ENCODE measurements around the gene CLCA4. TPM values are rescaled to one million over a fixed set of nuclear protein-coding genes. Genes with fewer than 3 reads are reported as not detected.
"Not testable (repeated sequence)": the region's sequence is repeated elsewhere in the genome, so short reads cannot be mapped to it uniquely, and the experiment has no call there.

The CLCA4 gene
- total and polyA plus RNA-seq, 8 donors, result 0.05 to 0.36 (median 0.23) TPM; not detected in 5

DNA sequence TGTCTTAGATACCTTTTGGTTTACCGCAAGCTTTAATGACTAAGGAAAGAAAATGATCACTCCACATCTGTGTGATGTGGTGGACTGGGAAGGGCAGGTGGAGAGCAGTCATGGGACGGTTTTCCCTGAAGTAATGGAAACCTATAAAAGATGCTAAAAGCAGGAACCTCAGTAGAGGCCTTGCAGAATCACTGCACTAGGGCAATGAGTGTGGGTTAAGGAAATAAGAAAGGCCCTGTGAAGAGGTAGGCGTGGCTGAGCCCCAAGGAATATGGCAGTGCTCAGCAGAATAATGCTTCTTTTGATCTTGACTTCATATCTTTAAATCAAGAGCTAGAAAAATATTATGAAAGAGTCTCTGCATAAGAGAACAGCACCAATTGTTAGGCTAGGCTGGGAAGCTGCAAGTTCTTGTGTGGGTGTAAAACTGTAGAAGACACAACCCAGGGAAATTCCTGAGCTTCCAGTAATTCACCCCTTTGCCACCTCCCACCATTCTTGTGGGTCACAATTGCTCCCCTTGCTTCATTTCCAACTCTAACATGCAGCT lies 49.9 kb downstream of the CLCA4 start:
- Histone ChIP-seq H3K36me3 (no peaks in the 10 kb centered on the region), H3K27me3 (no peaks in the 10 kb centered on the region), H3K9me3 (peaks cover 0 to 26% of the 10 kb centered on the region in 2 donors), H3K4me1 (no peaks in the 10 kb centered on the region), H3K4me3 (no peak overlapping the region), H3K27ac (no peak overlapping the region)
- DNase-seq (no peak), ATAC-seq (no peak)
- intact Hi-C loops (cut with DNase I), result no loop called here
- TF ChIP-seq, protein P1, sequence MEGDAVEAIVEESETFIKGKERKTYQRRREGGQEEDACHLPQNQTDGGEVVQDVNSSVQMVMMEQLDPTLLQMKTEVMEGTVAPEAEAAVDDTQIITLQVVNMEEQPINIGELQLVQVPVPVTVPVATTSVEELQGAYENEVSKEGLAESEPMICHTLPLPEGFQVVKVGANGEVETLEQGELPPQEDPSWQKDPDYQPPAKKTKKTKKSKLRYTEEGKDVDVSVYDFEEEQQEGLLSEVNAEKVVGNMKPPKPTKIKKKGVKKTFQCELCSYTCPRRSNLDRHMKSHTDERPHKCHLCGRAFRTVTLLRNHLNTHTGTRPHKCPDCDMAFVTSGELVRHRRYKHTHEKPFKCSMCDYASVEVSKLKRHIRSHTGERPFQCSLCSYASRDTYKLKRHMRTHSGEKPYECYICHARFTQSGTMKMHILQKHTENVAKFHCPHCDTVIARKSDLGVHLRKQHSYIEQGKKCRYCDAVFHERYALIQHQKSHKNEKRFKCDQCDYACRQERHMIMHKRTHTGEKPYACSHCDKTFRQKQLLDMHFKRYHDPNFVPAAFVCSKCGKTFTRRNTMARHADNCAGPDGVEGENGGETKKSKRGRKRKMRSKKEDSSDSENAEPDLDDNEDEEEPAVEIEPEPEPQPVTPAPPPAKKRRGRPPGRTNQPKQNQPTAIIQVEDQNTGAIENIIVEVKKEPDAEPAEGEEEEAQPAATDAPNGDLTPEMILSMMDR (IDR thresholded peaks at IDR 0.05), result no peak

DNA sequence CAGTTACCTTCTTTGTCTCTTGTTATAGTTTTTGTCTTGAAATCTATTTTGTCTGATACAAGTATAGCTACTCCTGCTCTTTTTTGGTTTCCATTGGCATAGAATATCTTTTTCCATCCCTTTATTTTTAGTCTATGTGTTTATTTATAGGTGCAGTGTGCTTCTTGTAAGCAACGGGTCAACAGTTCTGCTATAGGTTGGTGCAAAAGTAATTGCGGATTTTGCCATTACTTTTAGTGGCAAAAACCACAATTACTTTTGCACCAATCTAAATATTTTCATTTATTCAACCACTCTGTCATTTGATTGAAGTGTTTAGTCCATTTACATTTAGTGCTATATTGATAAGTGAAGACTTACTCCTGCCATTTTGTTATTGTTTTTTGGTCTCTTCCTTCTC lies 59.2 kb downstream of the CLCA4 start:
- DNase-seq; H3K27ac ChIP-seq; intact Hi-C loops (cut with DNase I); H3K36me3 ChIP-seq; H3K4me3 ChIP-seq; H3K4me1 ChIP-seq; ATAC-seq; H3K27me3 ChIP-seq: not testable (repeated sequence)
- peaks cover 0 to 12% of the 10 kb centered on the region in 2 donors for H3K9me3 ChIP-seq

GRCh38 chr1:86616433-86616832 lies 69.6 kb downstream of the CLCA4 start:
- H3K4me3 ChIP-seq, result no peak overlapping the region
- peaks cover 0 to 11% of the 10 kb centered on the region in 2 donors for H3K9me3 ChIP-seq
- H3K4me1 ChIP-seq, result peaks cover 0 to 5% of the 10 kb centered on the region in 2 donors
- TF ChIP-seq, protein P1 (IDR thresholded peaks at IDR 0.05), result no peak
- intact Hi-C loops (cut with DNase I), result no loop called here
- H3K27me3 ChIP-seq, result no peaks in the 10 kb centered on the region
- no peak for ATAC-seq
- H3K27ac ChIP-seq, result no peak overlapping the region
- no peaks in the 10 kb centered on the region for H3K36me3 ChIP-seq
- DNase-seq, result no peak

- Histone ChIP-seq H3K36me3 (no peaks in the 10 kb centered on the region), H3K27me3 (no peaks in the 10 kb centered on the region), H3K9me3 (peaks cover 0 to 11% of the 10 kb centered on the region in 2 donors), H3K27ac (no peak overlapping the region), H3K4me3 (no peak overlapping the region), H3K4me1 (peaks cover 0 to 5% of the 10 kb centered on the region in 2 donors)
- ATAC-seq (peak; percentile 26), DNase-seq (peak in 1 of 4 donors; percentile 9)
- intact Hi-C loops (cut with DNase I), result no loop called here
- TF ChIP-seq, protein P1 (IDR thresholded peaks at IDR 0.05), result no peak
Measured at GRCh38 chr1:86616871-86617270, 70.0 kb downstream of the CLCA4 start.

DNA sequence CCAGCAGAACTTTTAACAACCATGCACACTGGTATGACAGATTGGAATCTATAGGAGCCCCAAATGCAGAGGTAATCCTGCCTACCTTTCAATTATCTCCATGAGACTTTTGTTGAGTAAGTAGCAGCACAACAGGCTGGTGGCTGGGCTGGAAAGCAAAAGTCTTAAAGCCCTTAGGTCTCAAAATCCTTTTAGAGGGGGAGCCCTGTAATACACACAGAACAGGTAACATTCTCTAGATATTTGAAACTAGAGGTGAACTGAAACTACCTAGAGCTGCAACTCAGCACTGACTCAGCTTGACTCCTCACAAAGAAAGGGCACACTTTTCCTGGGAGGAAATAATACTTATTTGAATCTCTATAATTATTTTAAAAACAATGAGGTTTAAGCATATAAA lies 71.5 kb downstream of the CLCA4 start:
- Histone ChIP-seq H3K4me3 (no peak overlapping the region), H3K36me3 (no peaks in the 10 kb centered on the region), H3K27me3 (no peaks in the 10 kb centered on the region), H3K27ac (no peak overlapping the region), H3K4me1 (peaks cover 0 to 5% of the 10 kb centered on the region in 2 donors), H3K9me3 (peaks cover 0 to 21% of the 10 kb centered on the region in 2 donors)
- ATAC-seq (no peak), DNase-seq (no peak)
- TF ChIP-seq, protein P1 (IDR thresholded peaks at IDR 0.05), result no peak
- intact Hi-C loops (cut with DNase I), result no loop called here

DNA sequence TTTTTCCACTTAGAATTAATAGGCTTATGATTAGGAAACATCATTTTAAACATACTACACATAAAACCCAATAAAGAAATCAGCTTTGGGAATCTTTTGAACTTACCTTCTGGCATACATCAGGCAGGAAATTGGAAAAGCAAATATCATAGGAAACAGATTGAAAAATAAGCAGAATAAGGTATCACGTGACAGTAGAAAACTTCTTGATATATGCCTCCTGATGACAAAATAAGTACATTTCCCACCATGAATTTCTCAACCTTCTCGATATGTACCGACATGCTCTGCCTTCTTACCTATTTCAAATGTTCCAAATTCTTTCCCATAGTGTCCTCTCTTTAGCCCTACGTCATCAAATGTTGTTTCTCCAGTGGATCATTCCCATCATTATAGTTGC lies 72.4 kb downstream of the CLCA4 start:
- Histone ChIP-seq H3K4me3 (no peak overlapping the region), H3K36me3 (no peaks in the 10 kb centered on the region), H3K4me1 (peaks cover 0 to 5% of the 10 kb centered on the region in 2 donors), H3K27ac (no peak overlapping the region), H3K9me3 (peaks cover 0 to 22% of the 10 kb centered on the region in 2 donors), H3K27me3 (no peaks in the 10 kb centered on the region)
- ATAC-seq (no peak), DNase-seq (no peak)
- TF ChIP-seq, protein P1 (IDR thresholded peaks at IDR 0.05), result no peak
- intact Hi-C loops (cut with DNase I), result no loop called here

All from left lung (tissue), 10 donors.